Small intestine (tissue), 7 donors: ENCODE data around the gene RNF121. TPM values are rescaled to one million over a fixed set of nuclear protein-coding genes. Genes with fewer than 3 reads are reported as not detected.

Experiments
- DNase-seq, 2 donors: peaks; one replicate each; pipeline versions ENCODE4 v3.0.0 to v3.0.0-alpha.2; 2013
- FAIRE-seq: peaks from 2 replicates; lab custom pipeline; 2012; peaks lifted over from hg19 to GRCh38; lab: Jason Lieb, UNC
- H3K27ac ChIP-seq, 3 donors: one replicate each; pipeline ENCODE4 v1.5.1; 2013; ENCODE audit warnings: low read length in 2 of 3, mild to moderate bottlenecking in 2 of 3, control low read depth in 1 of 3, inconsistent platforms in 1 of 3, low read depth in 1 of 3, moderate library complexity in 1 of 3
- H3K27me3 ChIP-seq, 3 donors: one replicate each; pipeline ENCODE4 v1.6.1; 2013; ENCODE audit warnings: low read length in 3 of 3, inconsistent platforms in 1 of 3; ENCODE audit not compliant: control insufficient read depth in 3 of 3, insufficient read depth in 3 of 3
- H3K36me3 ChIP-seq, 3 donors: one replicate each; pipeline ENCODE4 v1.6.1; 2013; ENCODE audit warnings: low read length in 3 of 3, inconsistent platforms in 1 of 3, low read depth in 1 of 3, mild to moderate bottlenecking in 1 of 3, moderate library complexity in 1 of 3; ENCODE audit not compliant: control insufficient read depth in 3 of 3, insufficient read depth in 2 of 3
- H3K4me1 ChIP-seq, 3 donors: one replicate each; pipeline ENCODE4 v1.6.1; 2013; ENCODE audit warnings: low read length in 2 of 3, inconsistent platforms in 1 of 3, low read depth in 1 of 3, mild to moderate bottlenecking in 1 of 3, moderate library complexity in 1 of 3; ENCODE audit not compliant: control insufficient read depth in 3 of 3, insufficient read depth in 2 of 3
- H3K4me3 ChIP-seq, 3 donors: one replicate each; pipeline ENCODE4 v1.5.1; 2013; ENCODE audit warnings: low read length in 3 of 3, control low read depth in 1 of 3, inconsistent platforms in 1 of 3, low read depth in 1 of 3, mild to moderate bottlenecking in 1 of 3, moderate library complexity in 1 of 3
- H3K9me3 ChIP-seq, 2 donors: one replicate each; pipeline ENCODE4 v1.6.1; 2013; ENCODE audit warnings: low read depth in 1 of 2, low read length in 1 of 2; ENCODE audit not compliant: control insufficient read depth in 2 of 2, insufficient read depth in 1 of 2
- WGBS, 3 donors: extraction: QIAGEN DNeasy Blood & Tissue Kit; methylation state at CpG; one replicate each; pipeline ENCODE4 v1.1.7; 2013; 5-methylcytosine and 5-hydroxymethylcytosine counted together
- polyA plus RNA-seq, 4 donors: library from polyadenylated mRNA; stranded (reverse) in 3 of 4; unstranded in 1 of 4; fragments of 200-250 nt in 3 of 4; fragments of 120-200 nt in 1 of 4; gene quantifications; one replicate each; pipeline versions ENCODE4 v1.2.1 to v1.2.3, GENCODE V29; 2013
- donor health status: healthy with polysubstance abuse.
- donor health status: control.
- donor health status: control.
- donor health status: Bipolar disorder and iron deficiency.
- donor health status: healthy.

The RNF121 gene
- polyA plus RNA-seq, 4 donors, result 15.9 to 38.6 (median 23.5) TPM

GRCh38 chr11:71963468-71963867 is 34.6 kb downstream of the RNF121 start:
- Histone ChIP-seq H3K36me3 (peaks cover 5 to 36% (median 9%) of the 10 kb centered on the region in 3 donors), H3K4me1 (no peaks in the 10 kb centered on the region), H3K27me3 (no peaks in the 10 kb centered on the region), H3K9me3 (no peaks in the 10 kb centered on the region), H3K4me3 (no peak overlapping the region), H3K27ac (no peak overlapping the region)
- no peak for FAIRE-seq
- 94 to 99% (median 95%) methylated on average over 8 of the region's 8 CpGs for WGBS, 3 donors
- DNase-seq, result no peak

- WGBS, 3 donors, result 92 to 96% (median 94%) methylated on average over 4 of the region's 4 CpGs
- peaks cover 5 to 40% (median 9%) of the 10 kb centered on the region in 3 donors for H3K36me3 ChIP-seq
- H3K4me3 ChIP-seq, result no peak overlapping the region
- FAIRE-seq, result no peak
- H3K27me3 ChIP-seq, result no peaks in the 10 kb centered on the region
- no peaks in the 10 kb centered on the region for H3K9me3 ChIP-seq
- DNase-seq, result no peak
- H3K4me1 ChIP-seq, result no peaks in the 10 kb centered on the region
- H3K27ac ChIP-seq, result no peak overlapping the region
Measured at GRCh38 chr11:71964641-71965040, 35.8 kb downstream of the RNF121 start.

GRCh38 chr11:71971680-71972079 is 42.8 kb downstream of the RNF121 start:
- H3K4me1 ChIP-seq, result no peaks in the 10 kb centered on the region
- peaks cover under 1 to 21% (median 11%) of the 10 kb centered on the region in 3 donors for H3K36me3 ChIP-seq
- 96 to 100% (median 96%) methylated on average over 2 of the region's 2 CpGs for WGBS, 3 donors
- no peaks in the 10 kb centered on the region for H3K9me3 ChIP-seq
- no peak for FAIRE-seq
- no peak overlapping the region for H3K4me3 ChIP-seq
- H3K27me3 ChIP-seq, result no peaks in the 10 kb centered on the region
- DNase-seq, result no peak
- H3K27ac ChIP-seq, result no peak overlapping the region

- Histone ChIP-seq H3K4me3 (no peak overlapping the region), H3K27me3 (no peaks in the 10 kb centered on the region), H3K27ac (no peak overlapping the region), H3K36me3 (peaks cover 2 to 15% (median 9%) of the 10 kb centered on the region in 3 donors), H3K4me1 (no peaks in the 10 kb centered on the region), H3K9me3 (no peaks in the 10 kb centered on the region)
- no peak for FAIRE-seq
- DNase-seq, result no peak
- 94 to 98% (median 97%) methylated on average over 5 of the region's 5 CpGs for WGBS, 3 donors
Measured at GRCh38 chr11:71976551-71976950, 47.7 kb downstream of the RNF121 start.

- Histone ChIP-seq H3K4me1 (no peaks in the 10 kb centered on the region), H3K36me3 (peaks cover 2 to 15% (median 9%) of the 10 kb centered on the region in 3 donors), H3K27me3 (no peaks in the 10 kb centered on the region), H3K4me3 (no peak overlapping the region), H3K9me3 (no peaks in the 10 kb centered on the region), H3K27ac (no peak overlapping the region)
- WGBS, 3 donors, result 65 to 80% (median 68%) methylated on average over 1 of the region's 1 CpG
- DNase-seq (no peak), FAIRE-seq (no peak)
Measured at GRCh38 chr11:71977090-71977489, 48.2 kb downstream of the RNF121 start.

GRCh38 chr11:71977743-71978418 is 49.0 kb downstream of the RNF121 start:
- H3K36me3 ChIP-seq, result peaks cover 2 to 16% (median 9%) of the 10 kb centered on the region in 3 donors
- WGBS, 3 donors, result 57 to 61% (median 58%) methylated on average over 7 of the region's 7 CpGs
- FAIRE-seq (no peak), DNase-seq (peak; percentile 59 to 71)
- H3K4me3 ChIP-seq, result no peak overlapping the region
- no peaks in the 10 kb centered on the region for H3K27me3 ChIP-seq
- no peaks in the 10 kb centered on the region for H3K4me1 ChIP-seq
- H3K27ac ChIP-seq, result no peak overlapping the region
- H3K9me3 ChIP-seq, result no peaks in the 10 kb centered on the region

- WGBS, 3 donors, result 92 to 97% (median 95%) methylated on average over 4 of the region's 4 CpGs
- no peak for FAIRE-seq
Measured at GRCh38 chr11:71979094-71979493, 50.2 kb downstream of the RNF121 start.

GRCh38 chr11:71979602-71980001 is 50.8 kb downstream of the RNF121 start:
- no peak overlapping the region for H3K27ac ChIP-seq
- no peaks in the 10 kb centered on the region for H3K9me3 ChIP-seq
- no peak overlapping the region for H3K4me3 ChIP-seq
- no peaks in the 10 kb centered on the region for H3K4me1 ChIP-seq
- H3K36me3 ChIP-seq, result peaks cover 4 to 24% (median 11%) of the 10 kb centered on the region in 3 donors
- FAIRE-seq, result no peak
- DNase-seq, result no peak
- no peaks in the 10 kb centered on the region for H3K27me3 ChIP-seq
- 85 to 94% (median 91%) methylated on average over 3 of the region's 3 CpGs for WGBS, 3 donors

More at GRCh38 chr11:71979094-71979493, 50.2 kb downstream of the RNF121 start:
- H3K4me1 ChIP-seq, result no peaks in the 10 kb centered on the region
- H3K9me3 ChIP-seq, result no peaks in the 10 kb centered on the region
- DNase-seq, result no peak
- no peak overlapping the region for H3K4me3 ChIP-seq
- H3K36me3 ChIP-seq, result peaks cover 4 to 19% (median 11%) of the 10 kb centered on the region in 3 donors
- no peak overlapping the region for H3K27ac ChIP-seq
- no peaks in the 10 kb centered on the region for H3K27me3 ChIP-seq
